K562 (cell line): ENCODE measurements around the gene CPED1. TPM values are rescaled to one million over a fixed set of nuclear protein-coding genes. Genes with fewer than 3 reads are reported as not detected.

ENCODE experiments used
- ARID1B ChIP-seq: fragments of 450-650 bp; IDR thresholded peaks from 2 replicates; pipeline ENCODE4 v1.6.1; 2016; ENCODE audit warnings: antibody characterized with exemption, mild to moderate bottlenecking, inconsistent platforms
- BMI1 ChIP-seq: fragments of 150-350 bp; IDR thresholded peaks from 2 replicates; pipeline ENCODE4 v1.6.1; 2014; ENCODE audit warnings: low read length
- BRF1 ChIP-seq: IDR thresholded peaks from 3 replicates; pipeline ENCODE4 v1.6.1; 2011; ENCODE audit warnings: borderline replicate concordance, mild to moderate bottlenecking; ENCODE audit not compliant: insufficient read length; ENCODE audit errors: extremely low read depth
- FOXA1 ChIP-seq: fragments of 450-650 bp; IDR thresholded peaks from 2 replicates; pipeline ENCODE4 v1.6.1; 2016; ENCODE audit warnings: mild to moderate bottlenecking, borderline replicate concordance
- GTF2F1 ChIP-seq: IDR thresholded peaks from 2 replicates; pipeline ENCODE4 v1.6.1; 2011; ENCODE audit warnings: low read depth, low read length, improper control_type of control experiment
- HLTF ChIP-seq: fragments of 450-650 bp; IDR thresholded peaks from 2 replicates; pipeline ENCODE4 v1.6.1; 2016
- MEF2D ChIP-seq: conservative IDR thresholded peaks from 2 replicates; pipeline ENCODE4 v1.6.1; 2016; ENCODE audit warnings: low read depth, missing genetic modification characterization, missing compliant biosample characterization
- MYBL2 ChIP-seq, 2 experiments: fragments of 450-650 bp in 1 of 2; sonication (generic) in 1 of 2; formaldehyde crosslinking in 1 of 2; IDR thresholded peaks; 2 replicates each; pipeline versions ENCODE4 v1.6.1 to v1.8.1; 2017 to 2022; ENCODE audit warnings: borderline replicate concordance in 1 of 2, inconsistent platforms in 1 of 2, low read depth in 1 of 2, mild to moderate bottlenecking in 1 of 2, missing genetic modification reagents in 1 of 2, moderate library complexity in 1 of 2
- NCOA4 ChIP-seq: fragments of 450-650 bp; IDR thresholded peaks from 2 replicates; pipeline ENCODE4 v1.6.1; 2018; ENCODE audit warnings: mild to moderate bottlenecking; ENCODE audit not compliant: partially characterized antibody
- PHF21A ChIP-seq: fragments of 450-650 bp; IDR thresholded peaks from 2 replicates; pipeline ENCODE4 v1.6.1; 2017; ENCODE audit warnings: low read depth, borderline replicate concordance
- RBM39 ChIP-seq: fragments of 200-400 bp; formaldehyde crosslinking; optimal IDR thresholded peaks from 2 replicates; pipeline ENCODE3; 2018; ENCODE audit warnings: low read depth, low read length
- ZBTB7A ChIP-seq: IDR thresholded peaks from 2 replicates; pipeline ENCODE4 v1.6.1; 2011; ENCODE audit warnings: low read depth, mild to moderate bottlenecking, low read length, moderate library complexity, borderline replicate concordance; ENCODE audit not compliant: control insufficient read depth
- ZC3H8 ChIP-seq: fragments of 450-650 bp; IDR thresholded peaks from 2 replicates; pipeline ENCODE4 v1.6.1; 2017
- ZNF217 ChIP-seq: sonication (generic); formaldehyde crosslinking; IDR thresholded peaks from 2 replicates; pipeline ENCODE4 v1.8.0; 2022; ENCODE audit warnings: mild to moderate bottlenecking, missing genetic modification reagents
- polyA plus RNA-seq, 8 experiments: library from polyadenylated mRNA; depleted of rRNA in 4 of 8; stranded (reverse) in 5 of 8; unstranded in 3 of 8; fragments of >200 nt; fragmentation: Nextera tagmentation in 2 of 8; fragmentation: Illumina TruSeq in 1 of 8; extraction: Ambion mirVana in 2 of 8; extraction: Trizol in 1 of 8; gene quantifications; 2 replicates each; pipeline versions ENCODE4 v1.2.1 to v1.2.3, GENCODE V29; 2011 to 2014; ENCODE audit warnings: inconsistent platforms in 1 of 8, missing spikeins in 1 of 8
- total RNA-seq, 7 experiments: library from RNA; depleted of rRNA in 6 of 7; stranded (reverse); fragments of >200 nt in 6 of 7; fragmentation: Illumina TruSeq in 2 of 7; extraction: Trizol in 2 of 7; gene quantifications; 2 replicates each; pipeline versions ENCODE4 v1.2.1 to v1.2.3, GENCODE V29; 2011 to 2021; ENCODE audit warnings: low replicate concordance in 1 of 7
- TF ChIP-seq, protein P1 (sequence below): fragments of 250-450 bp; sonication (Bioruptor Pico); IDR thresholded peaks from 2 replicates; pipeline ENCODE4 v1.9.0; 2021; ENCODE audit warnings: mild to moderate bottlenecking
- TF ChIP-seq, protein P2 (sequence below), 2 experiments: fragments of 200-800 bp in 1 of 2; sonication (Bioruptor generic) in 1 of 2; sonication (generic) in 1 of 2; formaldehyde crosslinking in 1 of 2; IDR thresholded peaks in 1 of 2; conservative IDR thresholded peaks in 1 of 2; 2 replicates each; pipeline versions ENCODE4 v1.5.0 to v1.6.1; 2016 to 2020; ENCODE audit warnings: missing compliant biosample characterization in 1 of 2, missing genetic modification characterization in 1 of 2, missing genetic modification reagents in 1 of 2
- TF ChIP-seq, protein P3 (sequence below): fragments of 450-650 bp; IDR thresholded peaks from 2 replicates; pipeline ENCODE4 v1.7.0; 2016; ENCODE audit warnings: borderline replicate concordance
- TF ChIP-seq, protein P4 (sequence below): IDR thresholded peaks from 3 replicates; pipeline ENCODE4 v1.6.1; 2011; ENCODE audit warnings: borderline replicate concordance, mild to moderate bottlenecking, moderate library complexity; ENCODE audit not compliant: insufficient read length; ENCODE audit errors: extremely low read depth

The CPED1 gene
- total and polyA plus RNA-seq, 9 of the 15 experiments (the other 6 are each of a cell fraction or from before 2014, with no cell fraction given): 195 to 393 (median 290) TPM

DNA sequence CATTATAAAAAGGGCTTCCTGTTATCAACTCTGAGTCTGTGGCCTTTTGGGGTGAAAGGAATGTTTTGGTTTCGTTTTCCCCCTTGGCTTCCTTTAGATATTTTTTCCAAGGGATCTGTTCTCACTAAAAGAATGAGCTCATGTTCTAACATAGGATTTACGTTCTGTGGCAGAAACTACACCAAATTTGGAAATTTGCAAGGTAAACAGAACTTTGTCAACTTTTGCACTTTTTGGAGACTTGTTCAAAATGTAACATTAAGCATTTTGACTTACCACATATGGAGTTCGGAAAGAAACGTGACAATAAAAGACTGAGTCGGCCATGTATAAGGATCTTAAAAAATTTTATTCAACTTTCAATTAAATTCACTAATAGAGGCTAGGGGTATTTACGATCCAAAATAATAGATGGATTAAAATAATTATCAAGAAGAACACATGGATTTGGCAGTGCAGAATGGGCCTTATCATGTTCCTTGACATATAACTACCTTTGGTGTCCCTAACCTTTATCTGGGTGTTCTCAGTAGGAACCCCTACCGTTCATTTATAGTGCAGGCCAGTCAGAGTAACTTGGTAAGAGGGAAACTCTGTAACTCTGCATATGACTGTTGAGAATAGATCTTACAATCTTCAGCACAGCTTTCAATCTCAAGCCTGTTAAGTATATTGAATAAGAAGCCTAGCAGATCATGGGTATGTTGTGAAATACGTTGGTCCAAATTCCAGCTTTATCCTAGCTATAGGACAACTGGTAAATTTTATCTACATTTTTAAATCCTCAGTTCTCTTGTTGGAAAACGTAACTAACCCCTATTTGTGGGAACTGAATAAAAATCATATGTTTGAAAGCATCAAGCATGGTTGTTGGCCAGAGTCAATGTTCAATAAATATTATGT is 11.8 kb downstream of the CPED1 start (continued):
- TF ChIP-seq BMI1 (no peak), BRF1 (no peak), GTF2F1 (0 out of 2 replicates have a peak, but pooled peaks have one; percentile 36), RBM39 (no peak), ARID1B (no peak; the same call in none of the 2 replicates), ZC3H8 (no peak), FOXA1 (no peak), HLTF (no peak), ZBTB7A (no peak), MEF2D (tag) (no peak), MYBL2 (IDR thresholded peaks at IDR 0.05; ENCODE audit: low read depth) (no peak; the same call in 1 of the 2 replicates), MYBL2 (CRISPR knock-in tag; IDR thresholded peaks at IDR 0.05; ENCODE audit: borderline replicate concordance) (no peak), ZNF217 (no peak), NCOA4 (no peak), PHF21A (no peak)
- TF ChIP-seq, protein P1, sequence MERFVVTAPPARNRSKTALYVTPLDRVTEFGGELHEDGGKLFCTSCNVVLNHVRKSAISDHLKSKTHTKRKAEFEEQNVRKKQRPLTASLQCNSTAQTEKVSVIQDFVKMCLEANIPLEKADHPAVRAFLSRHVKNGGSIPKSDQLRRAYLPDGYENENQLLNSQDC (CRISPR knock-in tag): no peak
- TF ChIP-seq, protein P2, sequence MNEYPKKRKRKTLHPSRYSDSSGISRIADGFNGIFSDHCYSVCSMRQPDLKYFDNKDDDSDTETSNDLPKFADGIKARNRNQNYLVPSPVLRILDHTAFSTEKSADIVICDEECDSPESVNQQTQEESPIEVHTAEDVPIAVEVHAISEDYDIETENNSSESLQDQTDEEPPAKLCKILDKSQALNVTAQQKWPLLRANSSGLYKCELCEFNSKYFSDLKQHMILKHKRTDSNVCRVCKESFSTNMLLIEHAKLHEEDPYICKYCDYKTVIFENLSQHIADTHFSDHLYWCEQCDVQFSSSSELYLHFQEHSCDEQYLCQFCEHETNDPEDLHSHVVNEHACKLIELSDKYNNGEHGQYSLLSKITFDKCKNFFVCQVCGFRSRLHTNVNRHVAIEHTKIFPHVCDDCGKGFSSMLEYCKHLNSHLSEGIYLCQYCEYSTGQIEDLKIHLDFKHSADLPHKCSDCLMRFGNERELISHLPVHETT (CRISPR knock-in tag; conservative IDR thresholded peaks at IDR 0.05 in 1 of 2, IDR thresholded peaks at IDR 0.05 in 1 of 2): peak in 1 of 2 experiments; percentile 57; a peak in 2 of 4 replicates
- TF ChIP-seq, protein P3, sequence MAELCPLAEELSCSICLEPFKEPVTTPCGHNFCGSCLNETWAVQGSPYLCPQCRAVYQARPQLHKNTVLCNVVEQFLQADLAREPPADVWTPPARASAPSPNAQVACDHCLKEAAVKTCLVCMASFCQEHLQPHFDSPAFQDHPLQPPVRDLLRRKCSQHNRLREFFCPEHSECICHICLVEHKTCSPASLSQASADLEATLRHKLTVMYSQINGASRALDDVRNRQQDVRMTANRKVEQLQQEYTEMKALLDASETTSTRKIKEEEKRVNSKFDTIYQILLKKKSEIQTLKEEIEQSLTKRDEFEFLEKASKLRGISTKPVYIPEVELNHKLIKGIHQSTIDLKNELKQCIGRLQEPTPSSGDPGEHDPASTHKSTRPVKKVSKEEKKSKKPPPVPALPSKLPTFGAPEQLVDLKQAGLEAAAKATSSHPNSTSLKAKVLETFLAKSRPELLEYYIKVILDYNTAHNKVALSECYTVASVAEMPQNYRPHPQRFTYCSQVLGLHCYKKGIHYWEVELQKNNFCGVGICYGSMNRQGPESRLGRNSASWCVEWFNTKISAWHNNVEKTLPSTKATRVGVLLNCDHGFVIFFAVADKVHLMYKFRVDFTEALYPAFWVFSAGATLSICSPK: no peak
- TF ChIP-seq, protein P4, sequence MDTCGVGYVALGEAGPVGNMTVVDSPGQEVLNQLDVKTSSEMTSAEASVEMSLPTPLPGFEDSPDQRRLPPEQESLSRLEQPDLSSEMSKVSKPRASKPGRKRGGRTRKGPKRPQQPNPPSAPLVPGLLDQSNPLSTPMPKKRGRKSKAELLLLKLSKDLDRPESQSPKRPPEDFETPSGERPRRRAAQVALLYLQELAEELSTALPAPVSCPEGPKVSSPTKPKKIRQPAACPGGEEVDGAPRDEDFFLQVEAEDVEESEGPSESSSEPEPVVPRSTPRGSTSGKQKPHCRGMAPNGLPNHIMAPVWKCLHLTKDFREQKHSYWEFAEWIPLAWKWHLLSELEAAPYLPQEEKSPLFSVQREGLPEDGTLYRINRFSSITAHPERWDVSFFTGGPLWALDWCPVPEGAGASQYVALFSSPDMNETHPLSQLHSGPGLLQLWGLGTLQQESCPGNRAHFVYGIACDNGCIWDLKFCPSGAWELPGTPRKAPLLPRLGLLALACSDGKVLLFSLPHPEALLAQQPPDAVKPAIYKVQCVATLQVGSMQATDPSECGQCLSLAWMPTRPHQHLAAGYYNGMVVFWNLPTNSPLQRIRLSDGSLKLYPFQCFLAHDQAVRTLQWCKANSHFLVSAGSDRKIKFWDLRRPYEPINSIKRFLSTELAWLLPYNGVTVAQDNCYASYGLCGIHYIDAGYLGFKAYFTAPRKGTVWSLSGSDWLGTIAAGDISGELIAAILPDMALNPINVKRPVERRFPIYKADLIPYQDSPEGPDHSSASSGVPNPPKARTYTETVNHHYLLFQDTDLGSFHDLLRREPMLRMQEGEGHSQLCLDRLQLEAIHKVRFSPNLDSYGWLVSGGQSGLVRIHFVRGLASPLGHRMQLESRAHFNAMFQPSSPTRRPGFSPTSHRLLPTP: no peak
